Left lung (tissue), 10 donors: Measurements from ENCODE around the gene ALG12. TPM values are rescaled to one million over a fixed set of nuclear protein-coding genes. Genes with fewer than 3 reads are reported as not detected.

Experiments
- ATAC-seq: fragments of 200-7000 bp; cut with Tn5 transposase; one replicate; pipeline ENCODE4 v1.9.1; 2020; ENCODE audit warnings: moderate library complexity
- DNase-seq, 4 donors: peaks; one replicate each; pipeline ENCODE4 v3.0.0-alpha.2; 2013 to 2020
- H3K27ac ChIP-seq, 2 donors: fragments of 200-600 bp; sonication (generic) in 1 of 2; one replicate each; pipeline versions ENCODE4 v1.5.0 to v1.8.0; 2020 to 2021
- H3K27me3 ChIP-seq, 2 donors: fragments of 200-600 bp; sonication (generic) in 1 of 2; one replicate each; pipeline versions ENCODE4 v1.5.0 to v1.8.0; 2020 to 2021
- H3K36me3 ChIP-seq, 2 donors: fragments of 200-600 bp; sonication (generic) in 1 of 2; one replicate each; pipeline versions ENCODE4 v1.5.0 to v1.8.0; 2020 to 2021
- H3K4me1 ChIP-seq, 2 donors: fragments of 200-600 bp; one replicate each; pipeline ENCODE4 v1.8.0; 2021
- H3K4me3 ChIP-seq, 2 donors: fragments of 200-600 bp; sonication (generic) in 1 of 2; one replicate each; pipeline versions ENCODE4 v1.5.0 to v1.8.0; 2020 to 2021; ENCODE audit warnings: mild to moderate bottlenecking in 1 of 2
- H3K9me3 ChIP-seq, 2 donors: fragments of 200-600 bp; sonication (generic) in 1 of 2; one replicate each; pipeline versions ENCODE4 v1.5.0 to v1.8.0; 2020 to 2021
- intact Hi-C, 2 donors: fragments of 100-400 bp; cut with DNase I; formaldehyde crosslinking; loops; one replicate each; pipeline versions ENCODE4 v1.11.2 to v1.14.2; 2022
- polyA plus RNA-seq, 6 donors: library from polyadenylated mRNA; unstranded; fragments of 120-200 nt; gene quantifications; one replicate each; pipeline ENCODE4 v1.2.1, GENCODE V29; 2013; ENCODE audit not compliant: insufficient read length in 6 of 6
- total RNA-seq, 2 donors: library from RNA; stranded (reverse); fragmentation: NEBNext Ultra II Directional; extraction: Animal tissue kit (Norgen Biotek cat#: 25700); gene quantifications; one replicate each; pipeline ENCODE4 v1.2.1, GENCODE V29; 2021
- TF ChIP-seq, protein P1 (sequence below), 2 donors: fragments of 200-600 bp; sonication (generic) in 1 of 2; IDR thresholded peaks; one replicate each; pipeline versions ENCODE4 v1.5.0 to v1.8.0; 2021; ENCODE audit warnings: antibody characterized with exemption in 2 of 2
- donor health status: DM: no; HTN: yes; CAD: no.
- donor health status: DM: no; HTN: no; CAD: no.

ALG12 gene
- total and polyA plus RNA-seq, 8 donors: 16.4 to 35.2 (median 24.7) TPM

DNA sequence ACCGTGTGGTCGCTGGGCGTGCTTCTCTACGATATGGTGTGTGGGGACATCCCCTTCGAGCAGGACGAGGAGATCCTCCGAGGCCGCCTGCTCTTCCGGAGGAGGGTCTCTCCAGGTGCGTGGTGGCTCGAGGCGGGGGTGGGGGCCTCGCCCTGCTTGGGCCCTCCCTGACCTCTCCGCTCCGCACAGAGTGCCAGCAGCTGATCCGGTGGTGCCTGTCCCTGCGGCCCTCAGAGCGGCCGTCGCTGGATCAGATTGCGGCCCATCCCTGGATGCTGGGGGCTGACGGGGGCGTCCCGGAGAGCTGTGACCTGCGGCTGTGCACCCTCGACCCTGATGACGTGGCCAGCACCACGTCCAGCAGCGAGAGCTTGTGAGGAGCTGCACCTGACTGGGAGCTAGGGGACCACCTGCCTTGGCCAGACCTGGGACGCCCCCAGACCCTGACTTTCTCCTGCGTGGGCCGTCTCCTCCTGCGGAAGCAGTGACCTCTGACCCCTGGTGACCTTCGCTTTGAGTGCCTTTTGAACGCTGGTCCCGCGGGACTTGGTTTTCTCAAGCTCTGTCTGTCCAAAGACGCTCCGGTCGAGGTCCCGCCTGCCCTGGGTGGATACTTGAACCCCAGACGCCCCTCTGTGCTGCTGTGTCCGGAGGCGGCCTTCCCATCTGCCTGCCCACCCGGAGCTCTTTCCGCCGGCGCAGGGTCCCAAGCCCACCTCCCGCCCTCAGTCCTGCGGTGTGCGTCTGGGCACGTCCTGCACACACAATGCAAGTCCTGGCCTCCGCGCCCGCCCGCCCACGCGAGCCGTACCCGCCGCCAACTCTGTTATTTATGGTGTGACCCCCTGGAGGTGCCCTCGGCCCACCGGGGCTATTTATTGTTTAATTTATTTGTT lies 44.8 kb upstream of the ALG12 start:
- TF ChIP-seq, protein P1, sequence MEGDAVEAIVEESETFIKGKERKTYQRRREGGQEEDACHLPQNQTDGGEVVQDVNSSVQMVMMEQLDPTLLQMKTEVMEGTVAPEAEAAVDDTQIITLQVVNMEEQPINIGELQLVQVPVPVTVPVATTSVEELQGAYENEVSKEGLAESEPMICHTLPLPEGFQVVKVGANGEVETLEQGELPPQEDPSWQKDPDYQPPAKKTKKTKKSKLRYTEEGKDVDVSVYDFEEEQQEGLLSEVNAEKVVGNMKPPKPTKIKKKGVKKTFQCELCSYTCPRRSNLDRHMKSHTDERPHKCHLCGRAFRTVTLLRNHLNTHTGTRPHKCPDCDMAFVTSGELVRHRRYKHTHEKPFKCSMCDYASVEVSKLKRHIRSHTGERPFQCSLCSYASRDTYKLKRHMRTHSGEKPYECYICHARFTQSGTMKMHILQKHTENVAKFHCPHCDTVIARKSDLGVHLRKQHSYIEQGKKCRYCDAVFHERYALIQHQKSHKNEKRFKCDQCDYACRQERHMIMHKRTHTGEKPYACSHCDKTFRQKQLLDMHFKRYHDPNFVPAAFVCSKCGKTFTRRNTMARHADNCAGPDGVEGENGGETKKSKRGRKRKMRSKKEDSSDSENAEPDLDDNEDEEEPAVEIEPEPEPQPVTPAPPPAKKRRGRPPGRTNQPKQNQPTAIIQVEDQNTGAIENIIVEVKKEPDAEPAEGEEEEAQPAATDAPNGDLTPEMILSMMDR (IDR thresholded peaks at IDR 0.05): no peak
- DNase-seq (peak in 2 of 4 donors; percentile 47 to 86), ATAC-seq (no peak)
- H3K27ac ChIP-seq: peak overlapping the region; percentile 95 to 97
- H3K4me3 ChIP-seq: peak overlapping the region; percentile 71 to 100
- H3K4me1 ChIP-seq: peaks cover 39 to 77% of the 10 kb centered on the region in 2 donors
- intact Hi-C loops: no loop called here
- H3K27me3 ChIP-seq: no peaks in the 10 kb centered on the region
- H3K9me3 ChIP-seq: no peaks in the 10 kb centered on the region
- H3K36me3 ChIP-seq: peaks cover 0 to 46% of the 10 kb centered on the region in 2 donors

DNA sequence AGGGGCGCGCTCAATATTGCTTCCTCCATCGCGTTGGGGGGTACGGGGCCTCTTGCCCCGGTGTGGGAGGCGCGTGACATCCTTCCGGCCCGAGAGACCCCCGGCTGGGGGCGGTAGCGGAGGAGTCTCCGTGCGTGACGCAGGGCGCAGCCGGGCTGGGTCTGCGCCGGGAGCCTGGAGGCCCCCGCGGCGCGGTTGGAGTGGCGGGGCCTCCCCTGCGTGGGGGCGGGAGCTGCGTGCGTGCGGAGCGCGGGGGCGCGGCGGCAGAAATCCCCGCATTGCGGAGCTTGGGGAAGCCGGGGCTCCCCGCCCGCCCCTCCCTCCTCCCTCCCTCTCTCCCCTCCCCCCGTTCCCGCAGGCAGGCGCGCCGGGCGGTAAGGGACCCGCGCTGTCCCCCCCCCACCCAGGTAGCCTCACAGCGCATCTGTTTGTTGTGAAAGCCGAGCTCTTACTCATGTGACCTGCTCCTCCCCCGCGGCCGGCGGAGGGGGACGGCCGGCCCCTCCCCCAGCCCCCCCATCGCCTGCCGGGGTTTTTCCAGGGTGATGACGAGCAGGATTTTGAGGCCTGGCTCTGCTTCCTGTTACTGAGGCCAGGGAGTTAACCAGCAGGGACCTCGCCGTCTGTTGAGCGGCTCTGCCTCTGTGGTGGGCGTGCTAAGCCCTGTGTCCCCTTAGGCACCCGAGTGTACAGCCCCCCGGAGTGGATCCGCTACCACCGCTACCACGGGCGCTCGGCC lies 43.9 kb upstream of the ALG12 start:
- no peaks in the 10 kb centered on the region for H3K9me3 ChIP-seq
- peaks cover 35 to 71% of the 10 kb centered on the region in 2 donors for H3K4me1 ChIP-seq
- ATAC-seq: peak; percentile 38
- H3K27me3 ChIP-seq: no peaks in the 10 kb centered on the region
- DNase-seq: peak; percentile 69 to 94 (median 90)
- H3K27ac ChIP-seq: peak overlapping the region; percentile 95 to 97
- TF ChIP-seq, protein P1 (IDR thresholded peaks at IDR 0.05): no peak
- intact Hi-C loops: no loop called here
- H3K4me3 ChIP-seq: peak overlapping the region; percentile 71 to 100
- peaks cover 0 to 45% of the 10 kb centered on the region in 2 donors for H3K36me3 ChIP-seq

DNA sequence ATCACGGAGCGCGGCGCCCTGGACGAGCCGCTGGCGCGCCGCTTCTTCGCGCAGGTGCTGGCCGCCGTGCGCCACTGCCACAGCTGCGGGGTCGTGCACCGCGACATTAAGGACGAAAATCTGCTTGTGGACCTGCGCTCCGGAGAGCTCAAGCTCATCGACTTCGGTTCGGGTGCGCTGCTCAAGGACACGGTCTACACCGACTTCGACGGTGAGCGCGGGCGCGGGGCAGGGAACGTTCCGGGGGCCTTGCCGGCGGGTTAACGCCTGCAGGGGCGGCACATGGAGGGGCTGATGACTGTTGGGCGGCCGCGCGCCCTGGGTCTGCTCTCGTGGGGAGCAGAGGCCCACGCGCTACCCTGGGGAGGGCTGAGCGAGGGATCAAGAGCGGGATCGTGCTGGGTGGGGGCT lies 43.4 kb upstream of the ALG12 start:
- intact Hi-C loops: no loop called here
- H3K4me1 ChIP-seq: peaks cover 30 to 65% of the 10 kb centered on the region in 2 donors

DNA sequence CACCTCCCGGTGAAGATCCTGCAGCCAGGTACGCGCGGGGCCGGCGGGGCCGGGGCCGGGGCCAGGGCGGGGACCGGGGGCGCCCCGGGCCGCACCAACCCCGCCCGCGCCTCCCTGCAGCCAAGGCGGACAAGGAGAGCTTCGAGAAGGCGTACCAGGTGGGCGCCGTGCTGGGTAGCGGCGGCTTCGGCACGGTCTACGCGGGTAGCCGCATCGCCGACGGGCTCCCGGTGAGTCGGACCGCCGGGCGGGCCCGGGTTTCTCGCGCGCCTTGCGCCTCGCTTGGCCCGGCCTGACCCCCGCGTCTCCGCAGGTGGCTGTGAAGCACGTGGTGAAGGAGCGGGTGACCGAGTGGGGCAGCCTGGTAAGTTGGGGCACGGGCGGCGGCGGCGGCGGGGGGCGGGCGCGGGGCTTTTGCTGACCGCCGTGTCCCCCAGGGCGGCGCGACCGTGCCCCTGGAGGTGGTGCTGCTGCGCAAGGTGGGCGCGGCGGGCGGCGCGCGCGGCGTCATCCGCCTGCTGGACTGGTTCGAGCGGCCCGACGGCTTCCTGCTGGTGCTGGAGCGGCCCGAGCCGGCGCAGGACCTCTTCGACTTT lies 42.9 kb upstream of the ALG12 start:
- H3K4me3 ChIP-seq: peak overlapping the region; percentile 71 to 100
- intact Hi-C loops: no loop called here
- ATAC-seq (no peak), DNase-seq (peak in 2 of 4 donors; percentile 48 to 89)
- no peaks in the 10 kb centered on the region for H3K9me3 ChIP-seq
- peak overlapping the region; percentile 95 to 97 for H3K27ac ChIP-seq
- peaks cover 0 to 45% of the 10 kb centered on the region in 2 donors for H3K36me3 ChIP-seq
- no peaks in the 10 kb centered on the region for H3K27me3 ChIP-seq
- H3K4me1 ChIP-seq: peaks cover 24 to 64% of the 10 kb centered on the region in 2 donors
- TF ChIP-seq, protein P1 (IDR thresholded peaks at IDR 0.05): no peak

More for the DNA sequence above, 43.4 kb upstream of the ALG12 start:
- peak in 2 of 4 donors; percentile 46 to 86 for DNase-seq
- Histone ChIP-seq H3K9me3 (no peaks in the 10 kb centered on the region), H3K27ac (peak overlapping the region; percentile 95 to 97), H3K36me3 (peaks cover 0 to 45% of the 10 kb centered on the region in 2 donors), H3K27me3 (no peaks in the 10 kb centered on the region), H3K4me3 (peak overlapping the region; percentile 71 to 100)
- TF ChIP-seq, protein P1 (IDR thresholded peaks at IDR 0.05): no peak
- no peak for ATAC-seq
